ENCODE results near the gene MYT1. TPM values are rescaled to one million over a fixed set of nuclear protein-coding genes. Genes with fewer than 3 reads are reported as not detected.
A peak's percentile ranks its signal among the peaks of the same experiment; 100 is the strongest.

The MYT1 gene
- total and polyA plus RNA-seq, 2 of the 13 experiments (the other 11 are each of a cell fraction or from before 2014, with no cell fraction given) = 0.58 to 2.5 TPM

GRCh38 chr20:64189986-64190385 lies 25.7 kb downstream of the MYT1 start (continued):
- TF ChIP-seq GTF2F1 (IDR thresholded peaks at IDR 0.05; ENCODE audit: low read length) = no peak
- TF ChIP-seq PITX1 (CRISPR knock-in tag; IDR thresholded peaks at IDR 0.05) = no peak
- TF ChIP-seq ZFY (CRISPR knock-in tag; IDR thresholded peaks at IDR 0.05) = 0 out of 2 replicates have a peak, but pooled peaks have one; percentile 12
- no peak for TF ChIP-seq ZC3H13 (CRISPR knock-in tag; IDR thresholded peaks at IDR 0.05)
- TF ChIP-seq ZNF24 (IDR thresholded peaks at IDR 0.05) = no peak
- no peak for TF ChIP-seq GRHL1 (CRISPR knock-in tag; conservative IDR thresholded peaks at IDR 0.05)
- no peak for TF ChIP-seq ZNF232 (CRISPR knock-in tag; IDR thresholded peaks at IDR 0.05; ENCODE audit: borderline replicate concordance)
- no peak for TF ChIP-seq ZC3H4 (CRISPR knock-in tag; IDR thresholded peaks at IDR 0.05; ENCODE audit: borderline replicate concordance)
- 0 out of 2 replicates have a peak, but pooled peaks have one; percentile 72 for TF ChIP-seq ZNF274 (CRISPR knock-in tag; IDR thresholded peaks at IDR 0.05)
- 0 out of 2 replicates have a peak, but pooled peaks have one; percentile 5 for TF ChIP-seq RBAK (CRISPR knock-in tag; IDR thresholded peaks at IDR 0.05)
- TF ChIP-seq NFIB (CRISPR knock-in tag; IDR thresholded peaks at IDR 0.05; ENCODE audit: borderline replicate concordance) = no peak
- no peak for TF ChIP-seq THAP11 (CRISPR knock-in tag; IDR thresholded peaks at IDR 0.05)
- no peak for TF ChIP-seq ZNF451 (CRISPR knock-in tag; IDR thresholded peaks at IDR 0.05)
- TF ChIP-seq TFDP1 (CRISPR knock-in tag; IDR thresholded peaks at IDR 0.05; ENCODE audit: borderline replicate concordance) = no peak
- TF ChIP-seq ZNF230 (CRISPR knock-in tag; IDR thresholded peaks at IDR 0.05) = no peak; the same call in 1 of the 2 replicates
- TF ChIP-seq HNF4G (IDR thresholded peaks at IDR 0.05; ENCODE audit: borderline replicate concordance, low read depth, low read length) = no peak
- 0 out of 2 replicates have a peak, but pooled peaks have one; percentile 28 for TF ChIP-seq HNF4G (CRISPR knock-in tag; IDR thresholded peaks at IDR 0.05; ENCODE audit: borderline replicate concordance, low read depth)
- TF ChIP-seq ZNF552 (CRISPR knock-in tag; IDR thresholded peaks at IDR 0.05; ENCODE audit: borderline replicate concordance) = no peak
- TF ChIP-seq MTF1 (CRISPR knock-in tag; IDR thresholded peaks at IDR 0.05) = no peak
- no peak for TF ChIP-seq ZBTB21 (CRISPR knock-in tag; IDR thresholded peaks at IDR 0.05)
- TF ChIP-seq ZNF33A (CRISPR knock-in tag; IDR thresholded peaks at IDR 0.05; ENCODE audit: borderline replicate concordance) = no peak
- no peak for TF ChIP-seq ZNF333 (CRISPR knock-in tag; IDR thresholded peaks at IDR 0.05; ENCODE audit: borderline replicate concordance)
- 0 out of 2 replicates have a peak, but pooled peaks have one; percentile 63 for TF ChIP-seq BCL3 (CRISPR knock-in tag; IDR thresholded peaks at IDR 0.05)
- 0 out of 2 replicates have a peak, but pooled peaks have one; percentile 10 for TF ChIP-seq ZNF891 (CRISPR knock-in tag; IDR thresholded peaks at IDR 0.05)
- no peak for TF ChIP-seq PHF21A (CRISPR knock-in tag; IDR thresholded peaks at IDR 0.05)

Data from HepG2 (cell line).